ENCODE results near the gene FTO.

Gene FTO

DNA sequence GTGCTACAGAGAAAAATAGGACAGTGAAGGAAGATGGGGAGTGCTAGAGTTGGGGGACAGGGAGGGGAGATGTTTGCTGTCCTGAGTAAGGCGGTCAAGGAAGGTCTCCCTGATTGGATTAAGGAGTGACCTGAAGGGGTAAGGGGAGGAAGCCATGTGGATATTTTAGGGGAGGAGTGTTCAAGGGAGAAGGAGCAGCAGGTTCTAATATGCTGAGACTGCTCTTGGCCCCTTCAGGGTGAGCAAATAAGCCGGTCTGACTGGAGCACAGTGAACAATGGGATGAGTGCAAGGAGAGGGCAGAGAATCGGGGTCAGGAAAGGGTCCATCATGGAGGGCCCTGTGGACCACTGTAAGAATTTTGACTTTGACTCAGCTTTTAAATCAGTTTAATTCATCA, 393.8 kb downstream of the FTO start:
- H3K4me3 ChIP-seq (ENCODE audit: low read depth, low read length), result no peak overlapping the region
- TF ChIP-seq, protein P1, sequence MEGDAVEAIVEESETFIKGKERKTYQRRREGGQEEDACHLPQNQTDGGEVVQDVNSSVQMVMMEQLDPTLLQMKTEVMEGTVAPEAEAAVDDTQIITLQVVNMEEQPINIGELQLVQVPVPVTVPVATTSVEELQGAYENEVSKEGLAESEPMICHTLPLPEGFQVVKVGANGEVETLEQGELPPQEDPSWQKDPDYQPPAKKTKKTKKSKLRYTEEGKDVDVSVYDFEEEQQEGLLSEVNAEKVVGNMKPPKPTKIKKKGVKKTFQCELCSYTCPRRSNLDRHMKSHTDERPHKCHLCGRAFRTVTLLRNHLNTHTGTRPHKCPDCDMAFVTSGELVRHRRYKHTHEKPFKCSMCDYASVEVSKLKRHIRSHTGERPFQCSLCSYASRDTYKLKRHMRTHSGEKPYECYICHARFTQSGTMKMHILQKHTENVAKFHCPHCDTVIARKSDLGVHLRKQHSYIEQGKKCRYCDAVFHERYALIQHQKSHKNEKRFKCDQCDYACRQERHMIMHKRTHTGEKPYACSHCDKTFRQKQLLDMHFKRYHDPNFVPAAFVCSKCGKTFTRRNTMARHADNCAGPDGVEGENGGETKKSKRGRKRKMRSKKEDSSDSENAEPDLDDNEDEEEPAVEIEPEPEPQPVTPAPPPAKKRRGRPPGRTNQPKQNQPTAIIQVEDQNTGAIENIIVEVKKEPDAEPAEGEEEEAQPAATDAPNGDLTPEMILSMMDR (IDR thresholded peaks at IDR 0.05; ENCODE audit: low read depth, low read length, missing control alignments), result no peak
- DNase-seq (ENCODE audit: low read depth), result no peak

DNA sequence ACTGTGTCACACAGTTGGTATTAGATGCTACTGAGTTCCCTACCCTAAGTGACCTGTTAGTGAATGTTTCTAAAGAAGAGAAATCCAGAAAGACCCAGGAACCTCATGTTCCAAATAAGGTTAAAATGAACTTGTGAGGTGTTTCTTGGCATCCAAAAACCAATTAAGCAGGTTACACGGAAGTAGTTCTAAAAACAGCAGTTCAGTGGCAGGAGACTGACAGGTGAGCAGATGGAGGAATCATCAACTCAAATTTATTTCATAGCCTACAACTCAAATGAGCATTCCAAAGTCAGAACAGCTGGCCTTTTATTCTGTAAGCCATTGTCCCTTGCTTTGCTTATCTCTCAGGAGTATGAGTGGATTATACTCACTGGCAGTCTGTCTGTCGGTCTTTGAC, 394.3 kb downstream of the FTO start:
- no peak for DNase-seq (ENCODE audit: low read depth)
- TF ChIP-seq, protein P1 (IDR thresholded peaks at IDR 0.05; ENCODE audit: low read depth, low read length, missing control alignments), result no peak
- no peak overlapping the region for H3K4me3 ChIP-seq (ENCODE audit: low read depth, low read length)

- no peak overlapping the region for H3K4me3 ChIP-seq (ENCODE audit: low read depth, low read length)
- TF ChIP-seq, protein P1 (IDR thresholded peaks at IDR 0.05; ENCODE audit: low read depth, low read length, missing control alignments), result no peak
- no peak for DNase-seq (ENCODE audit: low read depth)
Observed at GRCh38 chr16:54099627-54100026, 395.7 kb downstream of the FTO start.

GRCh38 chr16:54102888-54103866, 399.2 kb downstream of the FTO start:
- TF ChIP-seq, protein P1 (IDR thresholded peaks at IDR 0.05; ENCODE audit: low read depth, low read length, missing control alignments), result no peak
- no peak overlapping the region for H3K4me3 ChIP-seq (ENCODE audit: low read depth, low read length)
- no peak for DNase-seq (ENCODE audit: low read depth)

DNA sequence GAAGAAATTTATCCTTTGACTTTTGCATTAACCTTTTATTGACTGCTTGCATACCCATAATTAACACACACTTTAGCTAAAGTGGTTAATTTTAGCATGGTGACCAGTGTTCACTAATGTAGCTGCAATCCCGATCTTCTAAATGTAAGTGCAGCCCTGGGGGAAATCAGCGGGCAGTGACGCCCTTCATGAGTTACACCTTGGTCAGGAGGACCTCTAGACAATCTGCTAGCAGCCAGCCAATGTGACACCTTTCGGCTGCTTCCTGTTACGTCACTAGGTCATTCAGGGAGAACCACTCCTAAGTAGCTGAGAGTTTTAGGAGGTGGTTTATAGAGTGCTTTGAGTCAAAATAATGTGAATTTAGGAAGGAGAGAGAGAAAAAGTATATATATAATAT, 402.1 kb downstream of the FTO start:
- TF ChIP-seq, protein P1 (IDR thresholded peaks at IDR 0.05; ENCODE audit: low read depth, low read length, missing control alignments), result no peak
- DNase-seq (ENCODE audit: low read depth), result no peak
- H3K4me3 ChIP-seq (ENCODE audit: low read depth, low read length), result no peak overlapping the region

- H3K4me3 ChIP-seq (ENCODE audit: low read depth, low read length), result no peak overlapping the region
- no peak for DNase-seq (ENCODE audit: low read depth)
- TF ChIP-seq, protein P1 (IDR thresholded peaks at IDR 0.05; ENCODE audit: low read depth, low read length, missing control alignments), result no peak
Observed at GRCh38 chr16:54107583-54108202, 403.7 kb downstream of the FTO start.
